AG08396 (cell line): ENCODE data around the gene KANTR.
A peak's percentile ranks its signal among the peaks of the same experiment; 100 is the strongest.

Experiments used
- DNase-seq: peaks from one replicate; pipeline ENCODE4 v3.0.0; 2012; ENCODE audit warnings: low spot score, mixed read lengths

Gene KANTR

GRCh38 chrX:53081925-53082772, 11.8 kb upstream of the KANTR start, which contains the start of gene TSPYL2:
Gene TSPYL2, plus strand, starts transcription at chrX:53082367. Its CDS starts 132 bp downstream, at chrX:53082499.
- peak; percentile 94 for DNase-seq

DNA sequence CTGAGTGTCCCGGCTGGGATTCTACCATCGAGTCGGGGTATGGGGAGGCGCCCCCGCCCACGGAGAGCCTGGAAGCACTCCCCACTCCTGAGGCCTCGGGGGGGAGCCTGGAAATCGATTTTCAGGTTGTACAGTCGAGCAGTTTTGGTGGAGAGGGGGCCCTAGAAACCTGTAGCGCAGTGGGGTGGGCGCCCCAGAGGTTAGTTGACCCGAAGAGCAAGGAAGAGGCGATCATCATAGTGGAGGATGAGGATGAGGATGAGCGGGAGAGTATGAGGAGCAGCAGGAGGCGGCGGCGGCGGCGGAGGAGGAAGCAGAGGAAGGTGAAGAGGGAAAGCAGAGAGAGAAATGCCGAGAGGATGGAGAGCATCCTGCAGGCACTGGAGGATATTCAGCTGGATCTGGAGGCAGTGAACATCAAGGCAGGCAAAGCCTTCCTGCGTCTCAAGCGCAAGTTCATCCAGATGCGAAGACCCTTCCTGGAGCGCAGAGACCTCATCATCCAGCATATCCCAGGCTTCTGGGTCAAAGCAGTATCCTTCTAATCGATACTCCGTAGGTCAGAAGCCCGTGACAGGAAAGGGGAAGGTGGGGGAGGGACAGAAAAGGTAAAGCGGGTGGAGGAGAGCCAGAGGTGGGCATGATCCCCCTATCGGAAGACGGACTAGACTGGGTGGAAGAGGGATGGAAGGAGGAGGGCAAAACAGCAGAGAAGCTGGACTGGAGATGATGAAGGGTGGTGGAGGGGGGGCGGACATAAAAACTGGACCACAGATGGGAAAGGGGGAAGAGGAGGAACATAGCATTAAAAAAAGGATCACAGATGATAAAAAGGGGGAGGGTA, 10.9 kb upstream of the KANTR start:
- no peak for DNase-seq

GRCh38 chrX:53084043-53084570, 9.8 kb upstream of the KANTR start:
- DNase-seq = no peak

DNA sequence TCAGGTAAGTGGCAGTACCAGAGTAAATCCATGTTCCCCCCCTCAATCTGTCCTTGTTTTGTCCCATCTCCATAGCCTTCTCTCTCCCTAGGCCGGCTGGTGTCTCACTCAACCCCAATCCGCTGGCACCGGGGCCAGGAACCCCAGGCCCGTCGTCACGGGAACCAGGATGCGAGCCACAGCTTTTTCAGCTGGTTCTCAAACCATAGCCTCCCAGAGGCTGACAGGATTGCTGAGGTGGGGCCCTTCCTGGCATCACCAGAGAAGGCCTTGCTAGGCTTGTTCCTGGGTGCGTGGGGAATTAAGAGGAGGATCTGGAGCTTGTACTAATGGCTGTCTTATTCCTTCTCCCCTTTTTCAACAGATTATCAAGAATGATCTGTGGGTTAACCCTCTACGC, 9.1 kb upstream of the KANTR start:
- no peak for DNase-seq

DNA sequence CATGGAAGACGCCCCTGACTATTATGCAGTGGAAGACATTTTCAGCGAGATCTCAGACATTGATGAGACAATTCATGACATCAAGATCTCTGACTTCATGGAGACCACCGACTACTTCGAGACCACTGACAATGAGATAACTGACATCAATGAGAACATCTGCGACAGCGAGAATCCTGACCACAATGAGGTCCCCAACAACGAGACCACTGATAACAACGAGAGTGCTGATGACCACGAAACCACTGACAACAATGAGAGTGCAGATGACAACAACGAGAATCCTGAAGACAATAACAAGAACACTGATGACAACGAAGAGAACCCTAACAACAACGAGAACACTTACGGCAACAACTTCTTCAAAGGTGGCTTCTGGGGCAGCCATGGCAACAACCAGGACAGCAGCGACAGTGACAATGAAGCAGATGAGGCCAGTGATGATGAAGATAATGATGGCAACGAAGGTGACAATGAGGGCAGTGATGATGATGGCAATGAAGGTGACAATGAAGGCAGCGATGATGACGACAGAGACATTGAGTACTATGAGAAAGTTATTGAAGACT, 8.2 kb upstream of the KANTR start:
- no peak for DNase-seq

GRCh38 chrX:53086464-53086863, 7.5 kb upstream of the KANTR start:
- peak; percentile 2 for DNase-seq

DNA sequence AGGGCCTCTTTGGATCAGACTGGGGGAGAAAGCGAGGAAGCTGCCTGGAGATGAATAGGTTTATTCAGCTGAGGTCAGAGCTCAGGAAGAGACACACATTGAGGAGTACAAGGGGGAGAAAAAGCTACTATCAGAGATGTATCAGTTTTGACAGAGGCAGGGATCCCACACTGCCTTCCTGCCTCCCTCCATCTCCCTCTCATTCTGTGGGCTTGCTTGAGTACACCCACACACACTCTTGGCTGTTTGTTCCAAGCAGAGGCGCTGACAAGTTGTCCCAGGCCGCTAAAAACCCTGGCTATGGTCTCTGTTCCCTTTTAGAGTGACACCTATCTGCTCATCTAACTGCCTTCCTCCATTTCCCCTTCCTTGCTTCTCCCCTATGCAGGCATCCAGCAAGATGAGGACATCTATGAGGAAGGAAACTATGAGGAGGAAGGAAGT, 6.5 kb upstream of the KANTR start:
- DNase-seq = peak; percentile 3

GRCh38 chrX:53088136-53088974, 5.6 kb upstream of the KANTR start:
- peak; percentile 55 for DNase-seq

- peak; percentile 63 for DNase-seq
Measured at GRCh38 chrX:53089224-53089842, 4.6 kb upstream of the KANTR start.

DNA sequence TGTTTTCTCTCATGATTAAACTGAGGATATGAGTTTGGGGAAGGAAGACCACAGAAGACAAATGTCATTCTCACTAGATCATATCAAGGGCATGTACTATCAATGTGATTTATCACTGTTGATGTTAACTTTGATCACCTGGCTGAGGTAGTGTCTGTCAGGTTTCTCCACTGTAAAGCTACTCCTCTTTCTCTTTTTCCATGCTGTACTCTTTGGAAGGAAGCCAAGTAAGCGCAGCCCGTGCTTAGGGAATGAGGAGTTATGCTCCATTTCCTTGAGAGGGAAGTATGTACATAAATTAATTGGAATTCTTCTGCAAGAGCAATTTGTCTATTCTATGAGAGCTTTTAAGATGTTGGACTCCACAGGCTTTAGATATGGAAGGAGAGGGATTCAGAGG, 4.0 kb upstream of the KANTR start:
- no peak for DNase-seq

GRCh38 chrX:53091354-53091753, 2.6 kb upstream of the KANTR start:
- DNase-seq = no peak

DNA sequence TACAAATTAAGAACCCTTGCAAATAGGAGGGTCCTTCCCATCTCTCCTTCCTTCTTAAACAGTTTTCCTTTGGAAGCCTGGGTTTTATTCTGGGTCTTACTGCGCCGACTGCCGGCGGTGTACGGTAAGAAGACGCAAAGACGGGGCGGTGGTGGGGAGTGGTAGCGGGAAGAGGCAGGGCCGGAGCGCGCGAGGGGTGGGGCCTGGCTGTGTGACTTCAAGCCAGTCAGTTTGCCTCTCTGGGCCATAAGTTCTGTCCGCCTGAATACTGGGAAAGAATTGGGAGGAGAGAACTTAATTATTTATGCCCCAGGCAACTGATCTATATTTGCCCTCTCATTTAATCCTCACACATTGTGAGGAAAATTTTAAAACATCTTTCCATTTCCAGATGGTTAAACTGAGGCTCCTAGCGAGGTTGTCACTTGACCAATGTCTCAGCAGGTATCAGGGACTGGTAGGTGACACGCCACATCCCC, 726 bp upstream of the KANTR start:
- DNase-seq = peak; percentile 69

- DNase-seq = no peak
Measured at GRCh38 chrX:53094582-53094905, 602 bp downstream of the KANTR start.

DNA sequence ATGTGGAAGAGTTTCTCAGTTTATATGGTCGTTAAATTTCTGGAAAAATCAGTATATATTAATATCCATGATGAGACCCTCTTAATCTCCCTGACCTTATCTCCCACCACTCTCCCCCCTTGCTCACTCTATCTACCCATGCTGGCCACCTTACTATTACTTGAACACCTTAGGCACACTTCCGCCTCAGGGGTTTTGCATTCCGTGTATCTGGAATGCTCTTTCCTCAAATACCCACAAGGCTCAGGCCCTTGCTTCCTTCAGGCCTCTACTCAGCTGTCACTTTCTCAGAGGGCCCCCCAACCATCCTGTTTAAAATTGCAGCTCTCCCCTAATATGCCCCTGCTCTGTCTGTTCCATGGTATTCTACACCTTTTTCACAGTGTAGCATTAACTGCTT, 1.9 kb downstream of the KANTR start:
- no peak for DNase-seq

DNA sequence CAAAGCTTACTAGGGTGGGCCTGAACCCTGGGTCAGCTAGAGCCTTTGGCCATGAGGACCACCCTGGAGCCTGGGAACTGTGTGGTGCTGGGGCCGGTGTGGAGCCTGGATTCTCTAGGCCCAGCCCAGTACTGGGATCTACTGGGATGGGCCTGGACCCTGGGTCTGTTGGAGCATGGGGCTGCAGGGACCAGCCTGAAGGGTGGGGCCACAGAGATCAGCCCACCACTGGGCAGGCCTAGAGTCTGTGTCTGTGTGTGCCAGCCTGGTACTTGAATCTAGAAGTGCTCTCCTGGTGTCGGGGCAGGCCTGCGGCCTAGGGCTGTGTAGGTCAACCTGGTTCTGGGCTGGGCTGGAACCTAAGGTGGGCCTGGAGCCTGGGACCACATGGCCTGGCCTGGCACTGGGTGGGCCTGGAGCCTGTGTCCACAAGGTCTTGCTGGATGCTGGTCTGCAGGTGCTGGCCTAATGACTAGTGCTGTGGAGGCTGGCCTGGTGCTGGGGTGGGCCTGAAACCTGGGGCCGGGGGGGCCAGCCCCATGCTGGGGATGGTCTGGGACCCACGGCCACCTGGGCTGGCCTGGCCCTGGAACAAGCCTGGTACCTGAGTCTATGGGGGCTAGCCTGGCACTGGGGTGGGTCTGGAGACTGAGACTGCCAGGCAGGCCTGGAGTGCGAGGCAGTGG, 21.1 kb downstream of the KANTR start:
- no peak for DNase-seq

DNA sequence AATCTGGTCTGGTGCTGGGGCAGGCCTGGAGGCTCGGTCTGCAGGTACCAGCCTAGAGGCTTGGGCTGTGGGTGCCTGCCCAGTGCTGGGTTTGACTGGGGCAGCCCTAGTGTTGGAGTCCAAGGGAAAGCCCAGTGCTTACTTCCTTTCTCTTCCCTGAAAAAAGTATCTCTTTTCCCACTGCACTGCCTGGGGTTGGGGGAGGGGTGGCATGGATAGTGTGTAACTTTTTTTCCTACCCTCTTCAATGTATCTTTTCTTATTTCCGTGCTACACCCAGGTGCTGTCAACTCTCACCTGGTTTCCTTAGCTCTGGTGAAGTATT, 21.6 kb downstream of the KANTR start:
- DNase-seq = no peak

GRCh38 chrX:53116101-53116500, 22.2 kb downstream of the KANTR start:
- peak; percentile 66 for DNase-seq

- DNase-seq = no peak
Measured at GRCh38 chrX:53122013-53122412, 28.1 kb downstream of the KANTR start.

DNA sequence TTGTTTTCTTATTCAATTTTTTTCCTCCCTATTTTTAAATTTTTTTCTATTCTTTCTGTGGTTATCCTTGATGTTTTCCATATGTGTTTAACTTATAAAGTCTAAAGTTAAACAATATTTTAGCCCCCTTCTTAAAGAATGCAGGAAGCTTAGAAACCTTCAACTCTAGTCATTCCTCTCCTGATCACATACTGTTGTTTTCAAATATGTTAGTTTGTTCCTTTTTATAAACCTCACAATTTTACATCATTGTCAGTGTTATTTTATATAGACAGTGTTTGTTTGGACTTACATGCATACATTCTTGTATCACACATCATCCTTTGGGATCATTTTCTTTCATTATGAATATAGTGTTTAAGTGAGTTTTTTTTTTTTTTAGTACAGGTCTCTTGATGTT, 31.6 kb downstream of the KANTR start:
- DNase-seq = no peak

DNA sequence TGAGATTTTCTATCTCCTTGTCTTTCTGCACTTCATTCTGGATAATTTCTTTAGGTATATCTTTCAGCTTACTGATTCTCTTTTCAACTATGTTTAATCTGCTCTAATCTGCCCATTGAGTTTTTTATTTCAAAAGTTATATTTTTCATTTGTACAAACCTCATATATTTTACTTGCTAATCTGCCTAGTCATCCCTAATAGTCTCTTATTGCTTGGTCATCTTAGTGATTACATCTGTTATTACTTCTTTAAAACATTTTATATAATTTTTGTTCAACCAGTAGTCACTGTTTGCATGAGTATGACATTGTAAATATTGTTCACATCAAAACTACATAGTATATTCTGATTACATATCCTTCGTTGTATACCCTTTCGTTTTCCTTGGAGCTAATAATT, 32.4 kb downstream of the KANTR start:
- DNase-seq = no peak
